Spinal cord (tissue), 10 donors: ENCODE measurements around the gene WLS. TPM values are rescaled to one million over a fixed set of nuclear protein-coding genes. Genes with fewer than 3 reads are reported as not detected.

ENCODE experiments used
- DNase-seq, 6 donors: peaks; one replicate each; pipeline versions ENCODE4 v3.0.0 to v3.0.0-alpha.2; 2013 to 2015; ENCODE audit warnings: low spot score in 6 of 6, low read depth in 4 of 6
- H3K27ac ChIP-seq: one replicate; pipeline ENCODE4 v1.5.1; 2013; ENCODE audit warnings: low read depth, low read length, control low read depth
- H3K27me3 ChIP-seq: one replicate; pipeline ENCODE4 v1.6.1; 2013; ENCODE audit warnings: low read length; ENCODE audit not compliant: control insufficient read depth, insufficient read depth
- H3K36me3 ChIP-seq: one replicate; pipeline ENCODE4 v1.6.1; 2013; ENCODE audit warnings: low read length; ENCODE audit not compliant: control insufficient read depth, insufficient read depth
- H3K4me1 ChIP-seq: one replicate; pipeline ENCODE4 v1.6.1; 2013; ENCODE audit warnings: low read length; ENCODE audit not compliant: control insufficient read depth, insufficient read depth
- H3K4me3 ChIP-seq: one replicate; pipeline ENCODE4 v1.5.1; 2013; ENCODE audit warnings: low read depth, low read length, control low read depth
- H3K9me3 ChIP-seq: one replicate; pipeline ENCODE4 v1.6.1; 2013; ENCODE audit warnings: low read length; ENCODE audit not compliant: control insufficient read depth, insufficient read depth
- WGBS: methylation state at CpG from one replicate; pipeline ENCODE4 v1.1.5; 2013; ENCODE audit warnings: missing lambda C conversion rate; ENCODE audit not compliant: insufficient coverage; 5-methylcytosine and 5-hydroxymethylcytosine counted together
- long read RNA-seq, 4 donors: transcript quantifications; one replicate each; lab custom pipeline, GENCODE V29; 2026
- polyA plus RNA-seq, 2 donors: library from polyadenylated mRNA; unstranded; fragments of 120-200 nt; gene quantifications; one replicate each; pipeline ENCODE4 v1.2.1, GENCODE V29; 2013; ENCODE audit not compliant: insufficient read length in 2 of 2
- total RNA-seq, 2 donors: library from RNA; depleted of rRNA in 1 of 2; stranded (reverse); fragments of 120-200 nt in 1 of 2; fragments of >200 nt in 1 of 2; gene quantifications; one replicate each; pipeline versions ENCODE4 v1.2.3 to v1.2.4, GENCODE V29; 2013 to 2014
- donor health status: healthy.

WLS gene
- total RNA-seq (100 to 1,000 TPM in 1 of 2 donors, 10 to 100 TPM in 1; 90.4 to 209 TPM), polyA plus RNA-seq (100 to 1,000 TPM; 124 TPM)
- long read RNA-seq, donor 1, transcript WLS-201 (12 exons, 2,748 nt), result major isoform, 21 of 49 reads
- long read RNA-seq, donor 1, transcript WLS-203 (2 exons, 700 nt), result minor isoform, 6 of 49 reads
- long read RNA-seq, donor 1, partial matches to known transcripts, result 6 of 49 reads
- long read RNA-seq, donor 1, other reads (novel, unspliced or antisense), result 12 of 49 reads
- long read RNA-seq, donor 2, transcript WLS-201 (12 exons, 2,748 nt), result major isoform, 14 of 23 reads
- long read RNA-seq, donor 2, partial matches to known transcripts, result 6 of 23 reads
- long read RNA-seq, donor 2, other reads (novel, unspliced or antisense), result 0 of 23 reads
- long read RNA-seq, donor 3, transcript WLS-201 (12 exons, 2,748 nt), result major isoform, 9 of 22 reads
- long read RNA-seq, donor 3, partial matches to known transcripts, result 8 of 22 reads
- long read RNA-seq, donor 3, other reads (novel, unspliced or antisense), result 0 of 22 reads
- long read RNA-seq, donor 4, transcript WLS-203 (2 exons, 700 nt), result minor isoform, 11 of 32 reads
- long read RNA-seq, donor 4, transcript WLS-201 (12 exons, 2,748 nt), result major isoform, 12 of 32 reads
- long read RNA-seq, donor 4, partial matches to known transcripts, result 7 of 32 reads
- long read RNA-seq, donor 4, other reads (novel, unspliced or antisense), result 0 of 32 reads

DNA sequence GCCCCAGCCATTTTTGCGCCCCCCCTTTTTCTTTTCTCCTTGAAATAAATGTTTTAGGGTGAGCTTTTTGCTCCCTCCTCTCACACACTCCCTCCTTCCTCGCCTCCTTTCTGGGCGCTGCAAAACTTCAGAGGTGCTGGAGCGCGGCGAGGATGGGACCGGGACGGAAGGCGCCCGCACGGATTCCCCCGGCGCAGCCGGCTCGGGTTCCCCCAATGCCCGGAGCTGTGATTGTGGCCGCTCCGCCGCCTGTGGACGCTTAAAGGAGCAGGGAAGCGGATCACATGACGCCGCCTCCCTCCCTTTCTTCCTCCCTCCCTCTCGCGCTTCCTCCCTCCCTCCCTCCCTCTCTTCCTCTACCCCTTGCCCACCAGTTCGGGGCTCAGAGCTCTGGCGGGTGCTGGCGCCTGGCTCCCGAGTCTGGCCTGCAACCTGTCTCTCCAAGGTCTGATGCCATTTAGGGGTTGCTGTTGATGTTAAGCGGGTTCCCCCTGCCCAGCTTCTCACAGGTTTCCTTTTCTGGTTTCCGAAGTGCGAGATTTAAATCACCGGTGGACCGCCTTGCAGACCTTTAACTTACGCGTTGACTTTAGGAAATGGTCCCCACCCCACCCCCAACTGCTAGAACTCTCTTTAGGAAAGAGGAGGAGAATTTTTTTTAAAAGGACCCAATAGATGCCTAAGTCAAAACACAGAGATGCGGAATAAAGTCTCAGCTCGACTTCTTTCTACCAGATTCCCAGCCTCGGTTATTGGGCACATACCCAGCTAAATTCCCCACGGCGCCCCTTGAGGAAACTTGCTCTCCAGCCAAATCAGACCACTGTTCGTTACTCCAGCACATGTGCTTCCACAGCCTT, at the start of gene WLS:
WLS (minus strand) TSS at position 235 of the 860 bp plus-strand sequence; CDS start at position 11, 224 bp downstream.
- WGBS, result 1% methylated on average over 31 of the region's 42 CpGs
- H3K27me3 ChIP-seq, result peaks cover 16% of the 10 kb centered on the region
- peak; percentile 47 to 92 (median 66) for DNase-seq
- peak within 1 kb of the TSS; percentile 95 for H3K27ac ChIP-seq
- H3K9me3 ChIP-seq, result no peaks in the 10 kb centered on the region
- H3K36me3 ChIP-seq, result no peaks in the 10 kb centered on the region
- H3K4me3 ChIP-seq, result peak within 1 kb of the TSS; percentile 93
- H3K4me1 ChIP-seq, result peaks cover 23% of the 10 kb centered on the region

DNA sequence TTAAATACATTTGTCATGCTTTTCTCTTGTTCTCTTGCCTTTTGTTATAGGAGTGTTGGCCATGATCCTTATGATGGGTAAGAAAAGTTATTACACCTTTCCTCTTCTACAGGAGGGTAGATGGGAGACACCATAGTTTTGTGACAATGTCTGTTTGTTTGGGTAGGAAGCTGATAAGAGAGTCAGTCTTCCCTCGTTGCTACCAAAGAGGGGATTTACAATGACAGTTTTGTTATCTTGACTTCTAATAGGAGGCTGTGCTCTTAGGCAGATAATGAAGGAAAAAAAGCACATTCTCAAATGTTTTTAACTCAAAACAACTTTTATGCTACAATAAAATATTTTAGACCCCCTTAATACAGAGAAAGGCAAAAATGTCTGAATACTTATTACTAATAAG, 48.0 kb upstream of the WLS start:
- Histone ChIP-seq H3K36me3 (no peaks in the 10 kb centered on the region), H3K27ac (no peak overlapping the region), H3K4me1 (no peaks in the 10 kb centered on the region), H3K9me3 (no peaks in the 10 kb centered on the region), H3K27me3 (no peaks in the 10 kb centered on the region), H3K4me3 (no peak overlapping the region)
- DNase-seq, result no peak
- no CpG with 5 or more reads among the region's 1 CpG for WGBS

DNA sequence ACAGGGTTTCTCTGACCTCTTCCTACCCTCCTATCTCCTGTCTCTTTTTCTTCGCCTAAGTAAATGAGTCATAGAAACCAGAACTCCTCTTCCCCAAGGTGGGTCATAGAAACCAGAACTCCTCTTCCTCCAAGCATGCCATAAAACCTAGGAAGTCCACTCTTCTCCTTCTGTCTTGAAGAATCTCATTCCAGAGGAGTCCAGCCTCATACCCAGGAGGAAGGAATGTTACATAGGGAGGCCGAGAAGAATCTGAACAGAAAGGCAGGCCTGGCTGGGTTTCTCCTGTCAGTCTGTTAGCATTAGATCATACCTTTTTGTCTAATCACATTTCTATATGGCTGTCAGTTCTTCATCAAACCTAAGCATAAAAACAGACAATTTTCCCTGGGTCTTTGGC, 47.5 kb upstream of the WLS start:
- no peak overlapping the region for H3K4me3 ChIP-seq
- no peaks in the 10 kb centered on the region for H3K4me1 ChIP-seq
- H3K9me3 ChIP-seq, result no peaks in the 10 kb centered on the region
- H3K27ac ChIP-seq, result no peak overlapping the region
- no peak for DNase-seq
- H3K27me3 ChIP-seq, result no peaks in the 10 kb centered on the region
- 100% methylated on average over 1 of the region's 2 CpGs for WGBS
- no peaks in the 10 kb centered on the region for H3K36me3 ChIP-seq

DNA sequence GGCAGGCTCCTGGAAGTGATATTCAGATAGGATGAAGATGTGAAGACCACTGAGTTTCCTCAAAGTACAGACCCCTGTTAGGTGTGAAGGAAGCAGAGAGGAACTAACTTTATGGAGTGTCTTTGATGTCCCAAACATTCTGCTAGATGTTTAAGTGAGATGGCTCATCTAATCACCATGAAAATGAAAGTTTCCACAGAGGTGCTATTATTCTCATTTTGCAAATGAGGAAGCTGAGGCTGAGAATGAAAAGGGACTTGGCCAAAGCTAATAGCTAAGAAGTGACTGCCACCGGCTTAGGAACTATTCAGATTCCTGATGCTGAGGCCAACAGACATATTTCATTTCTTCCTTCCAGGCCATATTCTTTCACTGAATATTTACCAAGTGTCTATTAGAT, 45.9 kb upstream of the WLS start:
- no peak overlapping the region for H3K27ac ChIP-seq

DNA sequence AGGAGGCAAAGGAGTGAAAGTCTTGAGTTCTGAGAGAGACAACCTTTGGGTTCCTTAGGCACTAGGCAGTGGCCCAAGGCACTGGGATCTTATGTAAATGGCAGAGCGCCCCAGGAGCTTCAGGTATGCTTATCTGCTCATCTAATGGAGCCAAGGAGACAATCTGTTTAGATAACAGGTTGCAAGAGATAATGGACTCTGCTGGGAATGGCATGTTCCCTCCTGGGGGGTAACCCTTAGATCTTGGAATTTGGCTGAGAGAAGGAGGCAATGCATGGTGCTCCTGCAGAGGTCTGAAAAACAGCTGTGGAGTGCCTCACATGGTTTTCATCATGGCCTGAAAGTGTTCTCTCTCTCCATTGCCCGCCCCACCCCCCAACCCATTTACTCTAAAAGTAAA, 44.1 kb upstream of the WLS start:
- Histone ChIP-seq H3K27ac (no peak overlapping the region), H3K4me3 (no peak overlapping the region), H3K4me1 (no peaks in the 10 kb centered on the region), H3K27me3 (no peaks in the 10 kb centered on the region), H3K9me3 (no peaks in the 10 kb centered on the region), H3K36me3 (no peaks in the 10 kb centered on the region)
- WGBS, result 79% methylated on average over 1 of the region's 2 CpGs
- no peak for DNase-seq

More for the DNA sequence above, 45.9 kb upstream of the WLS start:
- DNase-seq, result no peak
- no peaks in the 10 kb centered on the region for H3K4me1 ChIP-seq
- H3K36me3 ChIP-seq, result no peaks in the 10 kb centered on the region
- H3K27me3 ChIP-seq, result no peaks in the 10 kb centered on the region
- no peaks in the 10 kb centered on the region for H3K9me3 ChIP-seq
- WGBS, result no CpG with 5 or more reads among the region's 1 CpG
- H3K4me3 ChIP-seq, result no peak overlapping the region

DNA sequence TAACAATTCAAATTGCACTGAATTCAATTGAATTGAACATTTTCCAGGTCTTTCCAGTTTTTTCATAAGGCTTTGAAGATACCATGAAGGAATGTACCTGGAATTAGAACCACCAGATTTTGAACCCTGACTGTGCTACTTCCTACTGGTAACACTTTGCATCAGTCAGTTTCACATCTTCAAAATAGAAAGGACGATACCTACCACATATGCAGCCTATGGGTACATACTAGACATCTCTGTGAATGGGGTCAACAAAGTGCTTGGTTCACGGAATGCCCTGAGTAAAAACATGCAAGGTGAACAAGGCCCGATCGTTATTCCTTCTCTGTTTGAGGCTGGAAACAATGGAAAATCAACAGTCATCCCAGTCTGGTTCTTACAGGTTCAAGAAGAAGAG, 41.2 kb upstream of the WLS start:
- Histone ChIP-seq H3K27me3 (no peaks in the 10 kb centered on the region), H3K36me3 (no peaks in the 10 kb centered on the region), H3K4me3 (no peak overlapping the region), H3K9me3 (no peaks in the 10 kb centered on the region), H3K27ac (no peak overlapping the region), H3K4me1 (no peaks in the 10 kb centered on the region)
- WGBS, result 62% methylated on average over 2 of the region's 4 CpGs
- DNase-seq, result no peak

DNA sequence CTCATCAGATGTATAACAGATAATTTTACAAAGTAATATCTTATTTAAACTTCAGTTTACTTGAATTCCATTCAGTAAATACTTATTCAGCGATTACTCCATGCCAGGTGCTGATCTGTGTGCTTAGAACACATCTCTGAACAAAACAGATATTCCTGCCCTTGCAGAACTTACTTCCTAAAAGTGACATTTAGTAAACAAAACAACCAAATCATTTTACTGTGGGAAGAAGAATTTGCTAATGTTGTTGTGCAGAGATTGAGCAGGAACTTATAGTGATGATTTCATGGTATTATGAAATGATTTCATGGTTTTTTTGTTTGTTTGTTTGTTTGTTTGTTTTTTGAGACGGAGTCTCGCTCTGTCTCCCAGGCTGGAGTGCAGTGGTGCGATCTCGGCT, 39.3 kb upstream of the WLS start:
- no peaks in the 10 kb centered on the region for H3K9me3 ChIP-seq
- WGBS, result 75% methylated on average over 4 of the region's 5 CpGs
- H3K27ac ChIP-seq, result no peak overlapping the region
- no peak overlapping the region for H3K4me3 ChIP-seq
- H3K27me3 ChIP-seq, result no peaks in the 10 kb centered on the region
- H3K36me3 ChIP-seq, result no peaks in the 10 kb centered on the region
- no peak for DNase-seq
- H3K4me1 ChIP-seq, result no peaks in the 10 kb centered on the region

DNA sequence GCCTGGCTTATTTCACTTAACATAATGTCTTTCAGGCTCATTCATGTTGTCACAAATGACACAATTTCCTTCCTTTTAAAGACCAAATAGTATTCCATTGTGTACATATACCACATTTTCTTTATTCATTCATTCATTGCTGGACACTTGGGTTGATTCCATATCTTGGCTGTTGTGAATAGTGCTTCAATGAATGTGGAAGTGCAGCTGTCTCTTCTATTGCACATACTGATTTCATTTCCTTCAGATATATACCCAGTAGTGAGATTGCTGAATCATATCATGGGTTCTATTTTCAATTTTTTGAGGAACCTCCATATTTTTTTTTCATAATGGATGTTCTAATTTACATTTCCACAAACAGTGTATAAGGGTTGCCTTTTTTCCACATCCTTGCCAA, 38.6 kb upstream of the WLS start:
- Histone ChIP-seq H3K27me3 (no peaks in the 10 kb centered on the region), H3K4me3 (no peak overlapping the region), H3K36me3 (no peaks in the 10 kb centered on the region), H3K4me1 (no peaks in the 10 kb centered on the region), H3K27ac (no peak overlapping the region), H3K9me3 (no peaks in the 10 kb centered on the region)
- no peak for DNase-seq

DNA sequence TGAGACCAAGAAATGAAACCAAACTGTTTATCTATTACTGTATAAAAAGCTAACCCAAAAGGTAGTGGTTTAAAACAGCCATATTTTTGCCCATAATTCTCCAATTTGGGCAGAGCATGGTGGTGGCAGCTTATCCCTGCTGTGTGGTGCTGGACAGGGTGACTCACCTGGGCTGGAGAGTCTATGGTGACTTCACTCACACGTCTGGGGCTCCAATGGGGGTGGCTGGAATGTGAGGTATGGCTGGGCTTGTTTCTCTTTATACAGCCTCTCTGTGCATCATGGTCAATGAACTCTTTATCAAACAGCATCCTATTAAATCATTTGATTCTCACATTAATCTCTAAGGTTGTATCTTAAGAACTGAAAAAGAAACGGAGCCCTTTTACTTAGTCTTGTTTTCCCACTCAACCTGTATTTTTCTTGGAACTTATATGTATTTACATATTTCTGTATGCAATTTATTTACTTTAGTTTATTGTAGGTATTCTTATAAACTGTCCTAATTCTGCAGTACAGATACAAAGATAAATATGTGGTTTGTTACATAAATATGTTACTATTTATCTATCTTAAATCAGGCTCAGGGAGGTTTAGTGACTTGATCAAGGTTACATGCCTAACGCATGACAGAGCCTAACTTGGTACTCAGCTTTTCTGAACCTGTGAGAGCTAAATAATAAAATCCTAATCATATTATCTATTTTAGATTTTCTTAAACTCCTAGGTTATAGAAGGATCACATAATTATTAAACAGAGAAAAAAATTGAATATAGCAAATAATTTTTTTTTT, 37.5 kb upstream of the WLS start:
- no peaks in the 10 kb centered on the region for H3K4me1 ChIP-seq
- H3K27me3 ChIP-seq, result no peaks in the 10 kb centered on the region
- DNase-seq, result no peak
- H3K36me3 ChIP-seq, result no peaks in the 10 kb centered on the region
- no peak overlapping the region for H3K27ac ChIP-seq
- no peak overlapping the region for H3K4me3 ChIP-seq
- WGBS, result no CpG with 5 or more reads among the region's 3 CpGs
- H3K9me3 ChIP-seq, result no peaks in the 10 kb centered on the region
